Urothelium cell line (cell line): ENCODE results near the gene ZSWIM5.
"Not testable (repeated sequence)": the region's sequence is repeated elsewhere in the genome, so short reads cannot be mapped to it uniquely, and the experiment has no call there.

Source experiments
- DNase-seq: peaks from one replicate; pipeline ENCODE4 v3.0.0; 2011; ENCODE audit warnings: low spot score, mixed read lengths
- FAIRE-seq: peaks from 2 replicates; lab custom pipeline; 2011; peaks lifted over from hg19 to GRCh38; lab: Jason Lieb, UNC

ZSWIM5 gene

GRCh38 chr1:45148209-45148825, 58.1 kb downstream of the ZSWIM5 start:
- FAIRE-seq, result no peak
- no peak for DNase-seq

DNA sequence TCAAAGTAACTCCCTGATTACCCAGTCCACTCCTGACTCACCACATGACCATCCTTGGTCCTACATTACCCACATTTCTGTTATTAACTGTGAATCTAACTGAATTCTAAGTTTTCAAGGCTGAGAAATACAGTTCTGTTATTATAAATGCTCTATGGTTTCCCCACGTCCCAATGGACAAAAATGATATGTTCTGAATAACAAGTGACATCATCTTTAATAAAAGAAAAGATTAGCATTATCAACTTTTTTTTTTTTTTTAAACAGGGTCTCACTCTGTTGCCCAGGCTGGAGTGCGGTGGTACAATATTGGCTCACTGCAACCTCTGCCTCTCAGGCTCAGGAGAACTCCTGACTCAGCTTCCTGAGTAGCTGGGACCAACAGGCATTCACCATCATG, 59.6 kb downstream of the ZSWIM5 start:
- FAIRE-seq, result no peak

GRCh38 chr1:45141247-45142003, 65.0 kb downstream of the ZSWIM5 start:
- FAIRE-seq, result no peak
- no peak for DNase-seq

More for the DNA sequence above, 59.6 kb downstream of the ZSWIM5 start:
- DNase-seq, result no peak

GRCh38 chr1:45136984-45137383, 69.4 kb downstream of the ZSWIM5 start:
- DNase-seq (no peak), FAIRE-seq (no peak)

GRCh38 chr1:45135316-45135715, 71.1 kb downstream of the ZSWIM5 start:
- FAIRE-seq (no peak), DNase-seq (no peak)

DNA sequence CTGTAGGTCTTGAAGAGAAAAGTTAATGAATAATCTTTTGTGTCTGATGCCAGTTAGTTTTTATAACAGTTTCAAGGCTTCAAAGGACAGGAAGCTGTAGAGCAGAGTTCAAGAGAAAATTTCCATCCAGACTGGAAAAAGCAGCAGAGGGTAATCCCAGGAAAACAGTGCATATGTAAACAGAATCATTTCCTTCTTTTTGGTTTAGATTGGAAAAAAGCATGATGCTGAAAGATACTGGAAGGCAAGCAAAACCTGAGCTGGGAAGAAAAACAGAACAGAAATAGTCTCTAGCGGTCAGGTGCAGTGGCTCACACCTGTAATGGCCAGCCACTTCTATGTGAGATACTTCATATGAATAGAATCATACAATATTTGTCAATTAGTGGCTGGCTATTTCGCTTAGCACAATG, 71.9 kb downstream of the ZSWIM5 start:
- no peak for DNase-seq
- FAIRE-seq, result no peak

DNA sequence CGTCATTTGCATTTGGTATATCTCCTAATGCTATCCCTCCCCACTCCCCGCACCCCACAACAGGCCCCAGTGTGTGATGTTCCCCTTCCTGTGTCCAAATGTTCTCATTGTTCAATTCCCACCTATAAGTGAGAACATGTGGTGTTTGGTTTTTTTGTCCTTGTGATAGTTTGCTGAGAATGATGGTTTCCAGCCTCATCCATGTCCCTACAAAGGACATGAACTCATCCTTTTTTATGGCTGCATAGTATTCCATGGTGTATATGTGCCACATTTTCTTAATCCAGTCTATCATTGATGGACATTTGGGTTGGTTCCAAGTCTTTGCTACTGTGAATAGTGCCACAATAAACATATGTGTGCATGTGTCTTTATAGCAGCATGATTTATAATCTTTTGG, 73.7 kb downstream of the ZSWIM5 start:
- FAIRE-seq, DNase-seq: not testable (repeated sequence)

- no peak for FAIRE-seq
- DNase-seq, result no peak
Observed at GRCh38 chr1:45123358-45123757, 83.0 kb downstream of the ZSWIM5 start.

- DNase-seq (no peak), FAIRE-seq (no peak)
Observed at GRCh38 chr1:45122724-45123123, 83.7 kb downstream of the ZSWIM5 start.

DNA sequence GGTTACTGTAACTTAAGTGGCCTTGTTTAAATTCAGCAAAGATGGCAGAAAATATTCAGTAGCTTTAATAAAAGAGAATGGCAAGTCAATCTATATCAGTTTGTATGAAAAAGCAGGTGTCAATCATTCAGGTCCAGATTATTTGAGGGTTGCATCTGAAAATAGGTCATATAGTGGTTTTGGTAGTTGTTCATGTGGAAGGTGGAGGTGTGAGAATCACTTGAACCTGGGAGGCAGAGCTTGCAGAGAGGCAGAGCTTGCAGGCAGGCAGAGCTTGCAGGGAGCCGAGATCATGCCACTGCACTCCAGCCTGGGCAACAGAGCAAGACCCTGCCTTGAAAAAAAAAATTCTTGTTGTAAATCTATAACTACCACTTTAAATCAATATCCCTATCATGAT, 88.6 kb downstream of the ZSWIM5 start:
- DNase-seq (no peak), FAIRE-seq (no peak)

GRCh38 chr1:45116820-45117219, 89.6 kb downstream of the ZSWIM5 start:
- no peak for DNase-seq
- FAIRE-seq, result no peak

DNA sequence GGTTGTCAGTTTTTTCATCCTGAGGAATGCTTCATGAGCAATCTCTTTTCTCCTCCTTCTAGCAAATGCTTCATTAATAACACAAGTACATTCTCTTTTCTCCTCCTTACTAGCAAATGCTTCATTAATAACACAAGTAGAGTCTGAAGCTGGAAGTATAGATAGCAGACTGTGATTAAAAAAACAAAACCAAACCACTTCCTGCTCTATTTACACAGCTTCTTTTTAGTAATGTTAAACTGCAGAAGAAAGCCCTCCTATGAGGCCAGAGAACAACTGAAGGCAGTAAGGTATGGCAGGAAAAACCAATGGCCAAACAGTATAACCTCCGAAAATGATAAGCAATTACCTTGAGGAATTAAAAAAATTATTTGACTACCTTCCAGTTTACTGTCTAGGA, 90.1 kb downstream of the ZSWIM5 start:
- DNase-seq (no peak), FAIRE-seq (no peak)

- FAIRE-seq, result not testable (repeated sequence)
Observed at GRCh38 chr1:45115198-45115597, 91.2 kb downstream of the ZSWIM5 start.

DNA sequence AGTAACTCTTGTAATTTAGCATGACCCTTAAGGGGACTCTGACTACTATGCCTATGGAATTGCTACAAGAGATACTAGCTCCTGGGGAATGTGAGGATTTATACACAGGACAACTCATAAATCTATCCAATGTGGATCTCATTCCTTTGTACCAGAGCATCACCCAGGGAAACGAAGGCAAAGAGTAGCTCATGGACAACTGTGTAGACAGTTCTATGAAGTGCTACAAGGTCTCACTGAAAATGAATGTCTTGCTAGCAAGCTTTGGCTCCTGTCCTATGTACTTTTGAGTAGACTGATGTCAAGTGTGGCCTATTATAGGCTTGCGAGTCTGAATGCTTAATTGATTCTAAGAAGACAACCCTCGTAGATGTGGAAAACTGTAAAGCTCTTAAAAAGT, 93.7 kb downstream of the ZSWIM5 start:
- FAIRE-seq (no peak), DNase-seq (no peak)

More at GRCh38 chr1:45115198-45115597, 91.2 kb downstream of the ZSWIM5 start:
- DNase-seq, result not testable (repeated sequence)

GRCh38 chr1:45111239-45111638, 95.2 kb downstream of the ZSWIM5 start:
- DNase-seq, result no peak
- FAIRE-seq, result no peak

GRCh38 chr1:45107782-45108181, 98.6 kb downstream of the ZSWIM5 start:
- FAIRE-seq (no peak), DNase-seq (no peak)

GRCh38 chr1:45106864-45107263, 99.5 kb downstream of the ZSWIM5 start:
- FAIRE-seq, DNase-seq: not testable (repeated sequence)

DNA sequence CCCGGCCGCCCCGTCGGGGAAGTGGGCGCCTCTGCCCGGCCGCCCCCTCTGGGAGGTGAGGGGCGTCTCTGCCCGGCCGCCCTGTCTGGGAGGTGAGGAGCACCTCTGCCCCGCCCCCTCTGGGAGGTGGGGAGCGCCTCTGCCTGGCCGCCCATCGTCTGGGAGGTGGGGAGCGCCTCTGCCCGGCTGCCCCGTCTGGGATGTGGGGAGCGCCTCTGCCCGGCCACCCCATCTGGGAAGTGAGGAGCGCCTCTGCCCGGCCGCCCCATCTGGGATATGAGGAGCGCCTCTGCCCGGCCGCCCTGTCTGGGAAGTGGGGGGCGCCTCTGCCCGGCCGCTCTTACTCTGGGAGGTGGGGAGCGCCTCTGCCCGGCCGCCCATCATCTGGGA, 100.3 kb downstream of the ZSWIM5 start:
- not testable (repeated sequence) for DNase-seq, FAIRE-seq

DNA sequence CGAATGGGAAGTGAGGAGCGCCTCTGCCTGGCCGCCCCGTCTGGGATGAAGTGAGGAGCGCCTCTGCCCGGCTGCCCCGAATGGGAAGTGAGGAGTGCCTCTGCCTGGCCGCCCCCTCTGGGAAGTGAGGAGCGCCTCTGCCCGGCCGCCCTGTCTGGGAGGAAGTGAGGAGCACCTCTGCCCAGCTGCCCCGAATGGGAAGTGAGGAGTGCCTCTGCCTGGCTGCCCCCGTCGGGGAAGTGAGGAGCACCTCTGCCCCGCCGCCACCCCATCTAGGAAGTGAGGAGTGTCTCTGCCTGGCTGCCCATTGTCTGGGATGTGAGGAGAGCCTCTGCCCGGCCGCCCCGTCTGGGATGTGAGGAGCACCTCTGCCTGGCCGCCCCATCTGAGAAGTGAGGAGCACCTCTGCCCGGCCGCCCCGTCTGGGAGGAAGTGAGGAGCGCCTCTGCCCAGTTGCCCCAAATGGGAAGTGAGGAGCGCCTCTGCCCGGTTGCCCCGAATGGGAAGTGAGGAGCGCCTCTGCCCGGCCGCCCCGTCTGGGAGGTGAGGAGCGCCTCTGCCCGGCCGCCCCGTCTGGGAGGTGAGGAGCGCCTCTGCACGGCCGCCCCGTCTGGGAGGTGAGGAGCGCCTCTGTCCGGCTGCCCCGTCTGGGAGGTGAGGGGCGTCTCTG, 100.8 kb downstream of the ZSWIM5 start:
- not testable (repeated sequence) for DNase-seq, FAIRE-seq

- DNase-seq (no peak), FAIRE-seq (no peak)
Observed at GRCh38 chr1:45103534-45103933, 102.9 kb downstream of the ZSWIM5 start.

- no peak for FAIRE-seq
Observed at GRCh38 chr1:45101947-45102346, 104.5 kb downstream of the ZSWIM5 start.

DNA sequence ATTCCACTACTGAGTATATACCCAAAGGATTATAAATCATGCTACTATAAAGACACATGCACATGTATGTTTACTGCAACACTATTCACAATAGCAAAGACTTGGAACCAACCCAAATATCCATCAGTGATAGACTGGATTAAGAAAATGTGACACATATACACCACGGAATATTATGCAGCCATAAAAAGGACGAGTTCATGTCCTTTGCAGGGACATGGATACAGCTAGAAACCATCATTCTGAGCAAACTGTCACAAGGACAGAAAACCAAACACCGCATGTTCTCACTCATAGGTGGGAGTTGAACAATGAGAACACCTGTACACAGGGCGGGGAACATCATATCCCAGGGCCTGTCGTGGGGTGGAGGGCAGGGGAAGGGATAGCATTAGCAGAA, 104.9 kb downstream of the ZSWIM5 start:
- not testable (repeated sequence) for FAIRE-seq, DNase-seq

More at GRCh38 chr1:45101947-45102346, 104.5 kb downstream of the ZSWIM5 start:
- no peak for DNase-seq
